Measurements from ENCODE around the gene NPTXR. TPM values are rescaled to one million over a fixed set of nuclear protein-coding genes. Genes with fewer than 3 reads are reported as not detected.

Gene NPTXR
- polyA plus RNA-seq, 12 donors = 4.1 to 10.0 (median 5.0) TPM; not detected in 1

DNA sequence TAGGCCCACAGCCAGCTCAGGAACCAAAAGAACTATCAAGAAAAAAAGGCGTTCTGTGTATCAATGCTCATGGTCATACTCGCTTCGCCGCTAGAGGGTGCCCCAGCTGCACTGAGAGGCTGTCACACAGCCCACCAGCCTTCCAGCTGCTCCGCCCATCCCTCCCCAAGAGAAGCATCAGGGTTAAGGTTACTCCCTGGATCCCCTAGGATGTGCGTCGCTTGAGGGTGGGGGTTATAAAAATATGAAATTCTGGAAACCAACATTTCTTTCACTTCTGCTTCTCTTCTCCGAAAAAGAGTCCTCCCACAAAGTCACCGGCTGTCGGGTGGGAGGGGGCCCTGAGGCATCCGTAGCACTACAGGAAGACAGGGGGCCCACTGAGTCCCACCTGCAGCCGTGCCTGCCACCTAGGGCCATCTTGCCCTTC lies 26.5 kb upstream of the NPTXR start:
- peak; percentile 89 for DNase-seq

DNA sequence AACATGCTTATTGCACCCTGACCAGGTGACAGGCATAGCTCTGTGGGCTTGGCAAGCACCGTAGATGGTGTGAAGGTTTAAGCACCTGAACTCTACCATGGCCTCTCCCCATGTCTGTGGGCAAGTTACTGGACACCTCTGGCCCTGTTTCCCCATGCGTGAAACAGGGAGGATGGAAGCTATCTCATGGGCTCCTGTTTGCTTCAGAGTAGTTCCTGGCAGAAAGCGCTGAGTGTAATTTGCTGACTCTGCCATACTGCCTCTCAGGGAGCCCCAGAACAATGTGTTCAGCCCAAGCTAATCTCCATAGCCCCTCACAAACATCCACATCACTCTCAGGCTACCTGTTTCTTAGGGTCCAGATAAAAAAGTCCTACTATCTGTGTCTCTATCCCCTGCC lies 25.8 kb upstream of the NPTXR start:
- no peak for DNase-seq

DNA sequence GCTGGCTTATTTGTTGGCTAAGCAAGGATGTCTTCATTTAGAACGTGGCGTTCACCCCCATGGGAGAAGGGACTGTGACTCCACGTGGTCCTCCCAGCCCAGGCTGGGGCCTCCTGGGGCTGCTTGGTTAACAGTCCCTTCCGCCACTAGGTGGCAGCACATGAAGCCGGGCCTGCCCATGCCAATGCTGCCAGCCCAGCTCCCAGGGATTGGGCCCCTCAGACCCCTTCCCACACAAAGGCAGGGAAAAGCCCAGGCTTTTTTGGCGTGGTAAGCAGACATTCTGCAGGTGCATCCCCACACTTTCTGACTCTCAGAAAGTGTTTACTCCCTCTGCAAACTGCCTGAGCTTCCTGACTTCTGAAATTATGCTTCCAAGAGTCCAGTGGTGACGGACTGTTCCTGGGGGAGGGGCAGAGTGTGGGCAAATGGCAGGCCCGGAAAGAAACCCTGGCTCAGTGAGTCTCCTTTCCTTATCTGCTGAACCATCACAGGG lies 25.1 kb upstream of the NPTXR start:
- DNase-seq = no peak

- no peak for DNase-seq
These were observed 24.5 kb upstream of the NPTXR start for GRCh38 chr22:38868286-38868721.

GRCh38 chr22:38867471-38868285 lies 23.9 kb upstream of the NPTXR start:
- DNase-seq = no peak

- DNase-seq = no peak
These were observed 23.3 kb upstream of the NPTXR start for GRCh38 chr22:38867124-38867455.

GRCh38 chr22:38866399-38867123 lies 22.7 kb upstream of the NPTXR start:
- no peak for DNase-seq

- no peak for DNase-seq
These were observed 22.2 kb upstream of the NPTXR start for GRCh38 chr22:38866024-38866398.

DNA sequence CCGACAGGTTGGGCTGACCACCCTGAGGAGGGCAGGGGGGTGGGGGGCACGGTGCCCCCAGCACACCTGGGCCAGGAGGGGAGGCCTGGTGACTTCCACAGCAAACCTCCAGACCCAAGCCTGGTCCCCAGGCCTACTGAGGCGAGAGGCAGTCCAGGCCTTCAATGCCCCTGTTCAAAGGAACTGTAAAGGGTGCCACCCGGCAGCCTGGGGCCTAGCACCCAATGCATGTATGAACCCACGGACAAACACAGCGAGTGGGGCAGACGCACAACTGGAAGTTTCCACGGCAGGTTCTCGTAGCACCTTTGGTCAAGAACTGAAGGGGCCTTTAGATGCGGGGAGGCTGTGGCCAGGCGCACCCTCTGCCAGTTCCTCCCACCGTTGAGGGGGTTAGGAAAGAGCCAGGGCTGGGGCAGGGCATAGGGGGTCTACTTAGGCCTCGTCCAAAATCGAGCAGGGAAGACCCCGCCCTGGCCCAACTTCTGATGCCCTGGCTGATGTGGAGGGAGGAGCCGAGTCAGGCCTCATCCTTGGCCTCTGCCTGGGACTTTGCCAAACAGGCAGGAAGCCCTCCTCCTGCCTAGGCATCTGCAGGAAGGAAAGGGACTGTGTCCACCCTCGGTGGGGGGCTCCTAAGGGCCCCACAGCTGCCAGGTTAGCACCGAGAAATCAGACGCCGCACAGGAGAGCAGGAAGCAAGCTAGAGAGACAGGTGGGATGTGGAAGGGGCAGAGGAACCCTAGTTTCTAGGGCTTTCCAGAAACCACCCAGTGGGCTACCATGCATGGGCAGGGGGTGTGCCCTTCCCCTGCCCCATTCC lies 21.6 kb upstream of the NPTXR start:
- no peak for DNase-seq

GRCh38 chr22:38864361-38865191 lies 20.7 kb upstream of the NPTXR start:
- no peak for DNase-seq

- DNase-seq = no peak
These were observed 19.8 kb upstream of the NPTXR start for GRCh38 chr22:38863531-38864131.

DNA sequence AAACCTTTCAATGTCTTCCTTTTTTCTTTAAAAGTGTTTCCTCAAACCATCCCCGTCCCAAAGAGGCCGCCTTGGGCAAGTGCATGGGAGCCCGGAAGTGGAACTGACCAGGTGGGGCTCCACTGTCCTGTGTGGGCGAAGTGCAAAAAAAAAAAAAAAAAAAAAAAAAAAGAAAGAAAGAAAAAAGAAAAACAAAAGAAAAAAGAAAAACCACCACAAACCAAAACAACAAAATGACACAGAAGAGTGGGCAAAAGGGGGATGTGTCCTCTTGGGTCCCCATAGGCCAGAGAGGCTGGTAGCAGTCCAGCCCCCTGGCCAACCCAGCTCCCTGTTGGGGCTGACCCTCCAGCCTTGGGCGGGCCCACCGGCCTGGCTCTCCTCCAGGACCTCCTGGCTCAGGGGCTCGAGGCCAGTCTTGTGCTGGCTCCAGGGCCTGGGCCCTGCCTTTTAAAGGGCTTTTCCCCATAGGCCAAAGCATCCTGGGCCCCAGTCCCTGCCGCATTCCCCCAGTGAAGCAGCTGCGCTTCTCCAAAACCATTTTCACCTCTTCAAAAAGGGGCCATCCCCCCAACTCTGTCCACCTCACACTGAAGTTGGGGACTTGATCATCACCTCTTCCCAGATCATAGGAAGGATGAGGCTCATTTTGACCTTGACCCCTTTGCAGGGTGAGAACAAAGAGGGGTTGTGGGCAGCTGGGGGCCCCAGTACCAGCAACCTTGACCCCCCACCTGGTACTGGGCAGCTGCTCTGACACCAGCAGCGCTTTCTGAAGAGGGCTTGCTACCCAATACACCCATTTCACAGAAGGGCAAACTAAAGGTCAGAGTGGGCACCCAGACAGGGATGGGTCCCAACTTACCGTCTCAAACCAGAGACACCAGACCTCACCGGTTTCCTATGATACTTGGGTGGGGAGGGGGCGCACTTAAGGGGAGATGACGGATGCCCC lies 18.8 kb upstream of the NPTXR start:
- no peak for DNase-seq

- no peak for DNase-seq
These were observed 18.1 kb upstream of the NPTXR start for GRCh38 chr22:38861927-38862326.

DNA sequence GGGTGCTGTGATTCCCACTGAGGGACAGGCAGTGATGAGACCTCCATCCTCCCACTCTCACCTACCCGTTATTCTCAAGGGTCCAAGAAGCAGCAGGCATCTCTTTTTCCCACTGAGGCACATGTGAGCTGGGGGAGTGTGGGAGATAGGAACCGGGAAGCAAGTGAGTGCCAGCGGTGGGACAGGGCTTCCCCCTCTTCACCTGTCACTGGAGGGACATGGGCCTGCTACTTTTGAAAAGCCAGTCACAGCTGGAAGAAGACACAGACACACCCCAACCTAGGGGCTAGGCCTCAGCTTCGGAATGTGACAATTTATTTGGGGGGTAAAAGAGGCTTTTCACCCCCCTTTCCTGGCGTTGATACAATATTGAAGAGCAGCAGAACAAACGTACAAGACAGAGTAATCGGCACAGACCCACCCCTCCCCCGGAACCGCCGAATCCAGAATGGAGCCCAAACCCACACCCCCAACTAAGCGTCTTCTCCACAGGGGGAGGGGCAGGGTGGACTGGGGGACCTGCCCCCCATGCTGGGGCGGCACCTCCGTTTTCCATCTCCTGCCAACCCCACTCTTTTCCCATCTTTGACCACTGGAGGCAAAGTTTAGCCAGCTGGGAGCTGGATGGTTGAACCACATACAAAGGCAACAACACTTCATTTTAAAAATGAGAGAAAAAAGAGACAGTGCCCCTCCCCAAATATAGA lies 17.5 kb upstream of the NPTXR start:
- no peak for DNase-seq

GRCh38 chr22:38860283-38861169 lies 16.7 kb upstream of the NPTXR start:
- no peak for DNase-seq

GRCh38 chr22:38859581-38860282 lies 15.9 kb upstream of the NPTXR start:
- no peak for DNase-seq

DNA sequence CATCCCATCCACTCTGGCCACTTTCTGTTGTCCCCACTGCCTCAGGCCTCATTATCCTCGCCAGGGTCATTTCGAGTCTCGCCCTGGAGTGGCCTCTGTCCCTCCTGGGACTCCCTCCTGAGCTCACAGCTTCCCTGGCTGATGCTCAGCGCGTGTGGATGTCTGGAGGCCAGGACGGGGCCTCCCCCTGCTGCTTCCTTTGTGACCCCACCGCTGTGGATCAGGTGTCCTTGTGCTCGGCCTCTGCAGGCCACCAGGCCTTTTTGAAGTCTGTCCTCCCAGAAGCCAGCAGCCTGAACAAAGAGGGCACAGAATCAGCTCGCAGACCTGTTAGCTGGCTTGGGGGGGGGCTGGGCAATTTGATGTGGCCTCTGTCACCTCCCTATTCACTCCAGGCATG lies 14.7 kb upstream of the NPTXR start:
- no peak for DNase-seq

Measured in muscle of arm (tissue), 12 donors.